Brain microvascular endothelial cell (primary cell): ENCODE results near the gene IBA57.
"Not testable (repeated sequence)": the region's sequence is repeated elsewhere in the genome, so short reads cannot be mapped to it uniquely, and the experiment has no call there.

Source experiments
- DNase-seq: peaks from one replicate; pipeline ENCODE4 v3.0.0-alpha.2; 2020
- H3K27ac ChIP-seq: fragments of 250-450 bp; sonication (Bioruptor Pico); 2 replicates; pipeline ENCODE4 v1.5.1; 2020; ENCODE audit warnings: mild to moderate bottlenecking, moderate library complexity
- H3K27me3 ChIP-seq: fragments of 250-450 bp; sonication (Bioruptor Pico); replicated peaks from 2 replicates; pipeline ENCODE4 v1.5.1; 2020; ENCODE audit warnings: mild to moderate bottlenecking
- H3K36me3 ChIP-seq: fragments of 250-450 bp; sonication (Bioruptor Pico); replicated peaks from 2 replicates; pipeline ENCODE4 v1.5.1; 2020; ENCODE audit warnings: mild to moderate bottlenecking
- H3K4me3 ChIP-seq: 2 replicates; pipeline ENCODE4 v1.5.1; 2011; ENCODE audit warnings: low read depth, mild to moderate bottlenecking, control low read depth, low read length, moderate library complexity
- in situ Hi-C: cut with HindIII; loops from 2 replicates; pipeline ENCODE4 v1.10.0; 2017; ENCODE audit warnings: low sequenced_read_pairs, low pct_ligation_motif_present
- TF ChIP-seq, protein P1 (sequence below): IDR thresholded peaks from 2 replicates; pipeline ENCODE4 v1.5.1; 2011; ENCODE audit warnings: low read depth, mild to moderate bottlenecking, moderate library complexity, low read length, control low read depth, inconsistent platforms; ENCODE audit errors: missing control alignments

The IBA57 gene

GRCh38 chr1:228224198-228225164, 58.9 kb downstream of the IBA57 start:
- in situ Hi-C loops, result no loop called here
- Histone ChIP-seq H3K27ac (no peak overlapping the region), H3K36me3 (no peaks in the 10 kb centered on the region), H3K27me3 (no peaks in the 10 kb centered on the region), H3K4me3 (no peak overlapping the region)
- TF ChIP-seq, protein P1, sequence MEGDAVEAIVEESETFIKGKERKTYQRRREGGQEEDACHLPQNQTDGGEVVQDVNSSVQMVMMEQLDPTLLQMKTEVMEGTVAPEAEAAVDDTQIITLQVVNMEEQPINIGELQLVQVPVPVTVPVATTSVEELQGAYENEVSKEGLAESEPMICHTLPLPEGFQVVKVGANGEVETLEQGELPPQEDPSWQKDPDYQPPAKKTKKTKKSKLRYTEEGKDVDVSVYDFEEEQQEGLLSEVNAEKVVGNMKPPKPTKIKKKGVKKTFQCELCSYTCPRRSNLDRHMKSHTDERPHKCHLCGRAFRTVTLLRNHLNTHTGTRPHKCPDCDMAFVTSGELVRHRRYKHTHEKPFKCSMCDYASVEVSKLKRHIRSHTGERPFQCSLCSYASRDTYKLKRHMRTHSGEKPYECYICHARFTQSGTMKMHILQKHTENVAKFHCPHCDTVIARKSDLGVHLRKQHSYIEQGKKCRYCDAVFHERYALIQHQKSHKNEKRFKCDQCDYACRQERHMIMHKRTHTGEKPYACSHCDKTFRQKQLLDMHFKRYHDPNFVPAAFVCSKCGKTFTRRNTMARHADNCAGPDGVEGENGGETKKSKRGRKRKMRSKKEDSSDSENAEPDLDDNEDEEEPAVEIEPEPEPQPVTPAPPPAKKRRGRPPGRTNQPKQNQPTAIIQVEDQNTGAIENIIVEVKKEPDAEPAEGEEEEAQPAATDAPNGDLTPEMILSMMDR, result no peak
- DNase-seq, result no peak

GRCh38 chr1:228225165-228225710, 59.6 kb downstream of the IBA57 start:
- Histone ChIP-seq H3K4me3 (no peak overlapping the region), H3K27me3 (no peaks in the 10 kb centered on the region), H3K36me3 (no peaks in the 10 kb centered on the region), H3K27ac (no peak overlapping the region)
- no peak for DNase-seq
- in situ Hi-C loops, result no loop called here
- TF ChIP-seq, protein P1, result no peak

DNA sequence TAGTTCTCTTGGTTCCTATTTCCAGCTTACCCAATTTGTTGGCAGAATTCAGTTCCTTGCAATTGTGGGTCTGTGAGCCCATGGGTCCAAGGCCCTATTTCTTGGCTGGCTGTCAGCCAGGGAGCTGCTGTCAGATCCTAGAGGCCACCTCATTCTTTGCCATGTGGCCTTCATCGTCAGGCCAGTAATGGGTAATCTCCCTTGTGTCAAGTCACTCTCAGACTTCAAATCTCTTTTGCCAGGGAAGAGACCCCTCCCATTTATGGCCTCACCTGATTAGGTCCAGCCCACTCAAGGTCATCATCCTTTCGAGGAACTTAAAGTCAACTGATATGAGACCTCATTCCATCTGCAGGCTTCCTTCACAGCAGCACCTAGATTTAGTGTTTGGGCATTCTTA, 60.1 kb downstream of the IBA57 start:
- TF ChIP-seq, protein P1, result no peak
- Histone ChIP-seq H3K27ac (no peak overlapping the region), H3K27me3 (no peaks in the 10 kb centered on the region), H3K36me3 (no peaks in the 10 kb centered on the region), H3K4me3 (no peak overlapping the region)
- in situ Hi-C loops, result no loop called here
- DNase-seq, result no peak

DNA sequence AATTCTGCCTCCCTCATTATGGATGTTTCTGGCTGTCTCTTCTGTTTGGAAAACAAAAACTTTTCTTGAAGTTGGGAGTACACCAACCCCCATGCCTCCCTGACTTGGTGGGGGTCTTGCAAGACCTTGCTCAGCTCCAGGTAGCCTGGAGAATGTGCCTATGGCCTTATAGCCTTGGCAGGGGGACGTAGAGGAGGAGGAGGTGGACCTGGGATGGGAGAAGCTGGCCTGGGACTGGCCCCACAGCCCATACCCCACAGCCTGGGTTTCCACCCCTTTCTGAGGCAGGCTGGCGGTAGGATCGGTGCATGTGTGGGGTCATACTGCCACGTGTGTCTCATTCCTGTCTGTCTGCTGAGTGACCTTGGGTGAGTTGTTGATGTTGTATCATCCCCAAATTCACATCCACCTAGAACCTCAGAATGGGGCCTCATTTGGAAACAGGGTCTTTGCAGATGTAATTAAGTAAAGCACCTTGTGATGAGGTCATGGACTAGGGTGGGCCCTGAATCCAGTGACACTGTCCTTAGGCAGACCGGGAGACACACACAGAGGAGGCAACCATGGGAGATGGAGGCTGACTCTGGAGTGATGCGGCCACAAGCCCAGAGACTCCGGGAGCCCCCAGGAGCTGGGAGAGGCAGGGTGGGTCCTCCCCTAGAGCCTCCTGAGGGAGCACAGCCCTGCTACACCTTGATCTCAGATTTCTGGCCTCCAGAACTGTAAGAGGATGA, 60.7 kb downstream of the IBA57 start:
- in situ Hi-C loops, result no loop called here
- Histone ChIP-seq H3K27ac (no peak overlapping the region), H3K36me3 (no peaks in the 10 kb centered on the region), H3K27me3 (no peaks in the 10 kb centered on the region), H3K4me3 (no peak overlapping the region)
- DNase-seq, result no peak
- TF ChIP-seq, protein P1, result no peak

DNA sequence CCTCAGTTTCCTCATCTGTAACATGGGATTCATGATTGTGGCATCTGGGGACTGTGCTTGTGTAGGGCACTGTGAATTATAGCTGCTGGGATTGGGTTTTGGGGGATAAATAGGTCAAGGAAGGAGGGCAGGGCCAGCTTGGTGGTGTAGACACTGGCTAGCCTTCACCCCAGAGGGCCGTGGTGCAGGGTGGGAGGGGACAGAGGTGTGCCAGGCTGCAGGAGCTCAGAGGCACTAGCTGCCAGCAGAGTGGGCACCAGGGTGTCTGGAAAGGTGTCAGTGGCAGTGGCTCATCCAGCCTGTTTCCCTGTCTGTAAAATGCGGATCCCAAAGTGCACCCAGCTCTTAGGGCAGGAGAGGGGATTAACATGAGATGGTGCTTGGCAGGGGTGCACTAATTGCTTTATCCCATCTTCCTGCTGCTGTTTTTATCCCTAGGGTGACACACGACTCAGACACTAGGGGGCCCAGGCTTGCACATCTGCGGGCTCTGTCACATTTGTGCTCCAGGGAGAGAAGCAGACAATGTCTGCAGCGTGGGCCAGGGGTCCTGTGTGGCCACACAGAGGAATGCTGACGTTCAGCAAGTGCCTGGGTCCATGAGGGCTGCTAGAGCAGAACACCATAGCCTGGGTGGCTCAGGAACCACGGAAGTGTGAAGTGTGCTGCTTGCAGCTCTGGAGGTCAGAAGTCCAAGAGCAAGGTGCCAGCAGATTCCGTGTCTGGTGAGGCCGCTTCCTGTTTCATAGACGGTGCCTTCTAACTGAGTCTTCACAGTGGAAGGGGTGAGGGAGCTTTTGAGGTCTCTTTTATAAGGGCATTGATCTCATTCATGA, 61.6 kb downstream of the IBA57 start:
- Histone ChIP-seq H3K4me3 (no peak overlapping the region), H3K27ac (no peak overlapping the region), H3K36me3 (no peaks in the 10 kb centered on the region), H3K27me3 (no peaks in the 10 kb centered on the region)
- DNase-seq, result peak; percentile 20
- in situ Hi-C loops, result no loop called here
- TF ChIP-seq, protein P1, result peak; percentile 48

- DNase-seq, H3K4me3 ChIP-seq, in situ Hi-C loops, H3K27me3 ChIP-seq, H3K36me3 ChIP-seq: not testable (repeated sequence)
- peak overlapping the region; percentile 78 for H3K27ac ChIP-seq
Measured at GRCh38 chr1:228228147-228228546, 62.5 kb downstream of the IBA57 start.
